Activated CD8-positive, alpha-beta memory T cell treated with anti-CD3 and anti-CD28 coated beads, Interleukin-2, amount 50 U/mL, for 1 hour (primary cell): ENCODE measurements around the gene GPR42.

Experiments
- DNase-seq: peaks from one replicate; pipeline ENCODE4 v3.0.0-alpha.2; 2020; ENCODE audit errors: extremely low read depth

GPR42 gene, protein sequence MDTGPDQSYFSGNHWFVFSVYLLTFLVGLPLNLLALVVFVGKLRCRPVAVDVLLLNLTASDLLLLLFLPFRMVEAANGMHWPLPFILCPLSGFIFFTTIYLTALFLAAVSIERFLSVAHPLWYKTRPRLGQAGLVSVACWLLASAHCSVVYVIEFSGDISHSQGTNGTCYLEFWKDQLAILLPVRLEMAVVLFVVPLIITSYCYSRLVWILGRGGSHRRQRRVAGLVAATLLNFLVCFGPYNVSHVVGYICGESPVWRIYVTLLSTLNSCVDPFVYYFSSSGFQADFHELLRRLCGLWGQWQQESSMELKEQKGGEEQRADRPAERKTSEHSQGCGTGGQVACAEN

DNA sequence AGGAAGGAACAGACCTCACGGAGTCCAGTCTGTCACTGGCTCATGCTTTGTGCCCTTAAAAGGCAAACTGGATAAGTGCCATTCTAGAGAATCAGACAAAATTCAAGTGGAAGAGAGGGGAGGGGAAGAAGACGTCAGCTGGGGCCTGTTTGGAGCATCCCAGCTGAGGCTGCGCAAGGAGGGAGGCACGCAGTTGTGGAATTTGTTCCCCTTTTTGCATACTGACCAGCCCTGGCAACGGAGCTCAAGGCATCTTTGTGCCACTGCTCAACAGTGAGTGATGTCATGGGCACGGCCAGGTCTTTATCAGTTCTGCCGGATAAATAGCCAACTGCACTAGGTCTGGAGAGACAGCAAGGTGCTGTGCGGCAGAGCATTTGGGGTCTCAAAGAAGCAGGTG is at the start of gene GPR42:
TSS of gene GPR42 (plus strand) at position 347 of the 400 bp plus-strand sequence. CDS start 292 bp downstream, outside the sequence.
- DNase-seq: no peak

DNA sequence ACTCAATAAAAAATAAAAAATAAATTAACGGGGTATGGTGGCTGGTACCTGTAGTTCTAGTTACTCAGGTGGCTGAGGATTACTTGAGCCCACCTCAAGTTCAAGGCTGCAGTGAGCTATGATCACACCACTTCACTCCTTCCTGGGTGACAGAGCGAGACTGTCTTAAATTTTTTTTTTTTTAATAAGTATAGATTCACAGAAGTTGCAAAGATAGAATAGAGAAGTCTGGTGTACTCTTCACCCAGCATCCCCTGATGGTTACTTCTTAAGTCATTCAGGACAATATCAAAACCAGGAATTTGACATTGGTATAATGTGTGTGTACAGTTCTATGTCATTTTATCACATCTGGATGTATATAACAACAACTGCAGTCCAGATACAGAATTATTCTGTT is 49.6 kb upstream of the GPR42 start:
- DNase-seq: no peak

DNA sequence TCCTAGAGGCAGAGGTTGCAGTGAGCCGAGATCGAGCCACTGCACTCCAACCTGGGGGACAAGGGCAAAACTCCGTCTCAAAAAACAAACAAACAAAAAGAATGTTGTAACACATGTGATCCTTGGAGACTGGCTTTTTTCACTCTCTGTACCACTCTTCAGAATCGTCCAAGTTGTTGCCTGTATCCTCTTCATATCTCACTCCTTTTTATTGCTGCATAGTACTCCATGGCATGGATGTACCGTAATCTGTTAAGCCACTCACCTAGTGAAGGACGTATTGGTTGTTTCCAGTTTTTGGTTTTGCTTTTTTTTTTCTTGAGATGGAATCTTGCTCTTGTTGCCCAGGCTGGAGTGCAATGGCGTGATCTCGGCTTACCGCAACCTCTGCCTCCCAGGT is 48.9 kb upstream of the GPR42 start:
- DNase-seq: no peak

DNA sequence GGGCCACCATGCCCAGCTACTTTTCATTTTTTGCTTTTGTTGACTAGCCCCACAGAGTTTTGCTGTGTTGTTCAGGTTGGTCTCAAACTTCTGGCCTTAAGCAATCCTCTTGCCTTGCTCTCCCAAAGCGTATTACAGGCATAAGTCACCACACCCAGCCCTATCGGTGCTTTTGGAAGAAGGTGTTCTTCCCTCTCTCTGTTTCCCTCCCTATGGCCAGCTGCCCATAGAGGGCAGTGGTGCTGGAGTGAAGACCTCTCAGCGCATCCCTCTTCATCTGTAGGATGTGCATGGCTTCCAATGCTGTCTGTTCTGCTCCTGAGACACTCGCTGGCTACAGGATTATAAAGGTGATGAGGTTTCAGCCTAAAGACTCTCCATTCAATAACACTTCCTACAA is 43.2 kb upstream of the GPR42 start:
- no peak for DNase-seq

DNA sequence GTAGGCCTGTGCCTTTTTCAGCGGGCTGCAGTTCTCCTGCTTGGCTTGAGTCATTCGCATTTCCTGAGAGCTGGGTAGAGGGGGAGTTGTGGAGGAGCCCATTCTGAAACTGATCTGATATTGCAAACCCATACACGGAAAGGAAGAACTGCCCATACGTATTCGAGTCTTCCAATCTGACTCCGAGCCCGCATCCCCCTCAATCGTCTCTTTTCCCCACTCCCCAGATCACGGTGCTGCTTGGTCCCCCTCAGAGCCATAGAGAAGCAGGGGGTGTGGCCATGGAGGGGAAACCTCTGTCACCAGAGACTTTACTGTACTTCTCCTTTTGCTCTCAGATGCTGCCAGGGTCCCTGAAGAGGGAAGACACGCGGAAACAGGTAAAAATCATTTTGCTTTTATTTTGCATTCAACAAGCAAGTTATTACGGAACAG is 42.0 kb upstream of the GPR42 start, which contains the start of gene CD22:
TSS of gene CD22 (plus strand) at position 337 of the 435 bp plus-strand sequence. CDS start 2,854 bp downstream, outside the sequence.
- no peak for DNase-seq

DNA sequence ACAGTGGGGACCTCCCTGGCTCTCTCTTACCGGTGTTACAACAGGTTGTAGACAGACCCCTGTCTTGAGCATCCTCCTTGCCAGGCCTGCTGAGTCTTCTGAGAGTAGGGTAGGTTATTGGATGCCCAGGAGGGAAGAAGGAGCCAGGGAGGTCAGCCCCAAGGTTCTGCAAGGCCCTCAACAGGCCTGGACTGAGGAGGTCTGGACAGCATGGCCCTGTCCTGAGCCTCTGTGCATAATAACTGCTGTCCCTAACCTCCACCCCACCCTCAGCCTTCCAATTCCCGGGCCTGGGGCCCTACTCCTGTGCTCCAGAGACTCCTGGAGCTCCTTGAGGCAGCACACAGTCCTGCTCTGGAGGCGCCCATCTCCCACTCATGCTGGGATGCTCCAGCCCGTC is 41.5 kb upstream of the GPR42 start:
- DNase-seq: no peak

DNA sequence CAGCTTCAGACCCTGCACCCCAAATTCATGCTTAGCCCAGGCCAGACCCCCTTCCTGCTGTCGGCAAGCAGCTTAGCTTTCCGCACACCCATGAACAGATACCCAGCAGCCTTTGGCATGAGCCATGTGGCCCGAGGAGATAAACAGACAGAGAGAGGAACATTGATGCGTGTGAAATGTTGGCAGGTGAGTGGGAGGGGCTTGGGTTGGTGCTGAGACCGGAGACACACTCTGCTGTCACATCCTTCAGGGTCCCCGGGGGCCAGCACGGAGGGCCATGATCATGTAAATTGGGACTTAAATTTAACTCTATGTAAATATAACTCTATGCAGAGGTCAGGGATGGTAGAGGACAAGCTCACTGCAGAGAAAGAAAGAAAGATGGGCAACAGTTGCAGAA is 40.4 kb upstream of the GPR42 start:
- no peak for DNase-seq

DNA sequence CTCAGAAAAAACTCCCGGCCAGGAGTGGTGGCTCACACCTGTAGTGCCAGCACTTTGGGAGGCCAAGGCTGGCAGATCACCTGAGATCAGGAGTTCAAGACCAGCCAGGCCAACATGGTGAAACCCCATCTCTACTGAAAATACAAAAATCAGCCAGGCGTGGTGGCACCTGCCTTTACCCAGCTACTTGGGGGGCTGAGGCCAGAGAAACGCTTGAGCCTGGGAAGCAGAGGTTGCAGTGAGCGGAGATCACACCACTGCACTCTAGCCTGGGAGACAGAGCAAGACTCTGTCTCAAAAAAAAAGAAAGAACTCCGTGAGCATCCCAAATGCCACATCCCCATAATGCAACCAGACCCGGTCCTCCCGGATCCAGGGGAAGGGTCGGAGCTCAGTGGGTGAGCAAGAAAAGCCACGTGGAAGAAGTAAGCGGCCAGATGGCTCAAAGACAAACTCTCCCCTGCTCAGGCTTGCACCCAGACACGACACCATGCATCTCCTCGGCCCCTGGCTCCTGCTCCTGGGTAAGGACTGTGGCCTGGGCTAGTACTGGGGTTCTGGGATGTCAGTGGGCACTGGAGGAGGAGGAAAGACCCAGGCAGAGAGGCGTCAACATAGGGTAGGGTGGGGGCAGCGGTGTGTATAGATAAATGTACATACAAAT is 39.2 kb upstream of the GPR42 start:
- DNase-seq: no peak

DNA sequence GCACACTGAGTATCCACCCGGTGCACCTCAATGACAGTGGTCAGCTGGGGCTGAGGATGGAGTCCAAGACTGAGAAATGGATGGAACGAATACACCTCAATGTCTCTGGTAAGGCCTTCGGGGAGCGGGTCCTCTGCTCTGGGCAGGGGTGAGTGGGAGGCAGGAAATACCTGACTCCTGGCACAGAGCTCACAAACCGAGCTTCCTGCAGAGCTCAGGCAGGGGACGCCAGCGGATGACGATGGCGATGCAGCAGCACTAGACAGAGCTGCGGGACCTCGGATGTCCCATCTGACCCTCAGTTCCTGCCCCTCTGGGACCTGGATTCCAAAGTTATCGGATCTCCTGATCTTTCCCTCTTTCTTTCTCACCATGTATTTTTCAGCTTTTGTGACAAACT is 38.1 kb upstream of the GPR42 start:
- DNase-seq: no peak

DNA sequence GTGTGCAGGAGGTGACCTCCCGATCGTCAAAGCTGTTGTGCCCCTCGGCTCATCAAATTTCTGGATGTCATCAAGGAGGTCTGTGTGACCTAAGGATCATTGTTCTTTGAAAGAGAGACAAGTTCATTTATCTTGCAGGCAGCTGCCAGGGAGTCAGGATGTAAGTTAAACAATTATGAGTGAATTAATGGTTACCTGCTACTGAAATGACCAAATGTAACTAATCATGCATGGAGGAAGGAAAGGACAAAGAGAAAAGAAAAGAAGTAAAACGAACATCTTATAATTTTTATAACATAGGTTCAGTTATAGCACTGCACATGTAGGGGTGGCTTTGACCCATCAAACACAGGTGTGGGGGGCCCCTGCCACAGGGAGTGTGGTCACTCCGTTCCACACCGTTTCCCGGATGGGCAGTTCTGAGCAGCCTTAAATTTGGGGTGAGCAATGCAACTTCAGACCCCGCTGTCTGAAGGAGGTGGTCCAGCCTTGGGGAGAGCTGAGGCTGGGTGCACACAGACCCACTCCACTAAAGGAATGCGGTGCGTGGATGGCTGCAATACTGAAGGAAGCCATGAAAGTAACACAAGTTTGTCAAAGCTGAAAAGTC is 36.6 kb upstream of the GPR42 start:
- DNase-seq: no peak

DNA sequence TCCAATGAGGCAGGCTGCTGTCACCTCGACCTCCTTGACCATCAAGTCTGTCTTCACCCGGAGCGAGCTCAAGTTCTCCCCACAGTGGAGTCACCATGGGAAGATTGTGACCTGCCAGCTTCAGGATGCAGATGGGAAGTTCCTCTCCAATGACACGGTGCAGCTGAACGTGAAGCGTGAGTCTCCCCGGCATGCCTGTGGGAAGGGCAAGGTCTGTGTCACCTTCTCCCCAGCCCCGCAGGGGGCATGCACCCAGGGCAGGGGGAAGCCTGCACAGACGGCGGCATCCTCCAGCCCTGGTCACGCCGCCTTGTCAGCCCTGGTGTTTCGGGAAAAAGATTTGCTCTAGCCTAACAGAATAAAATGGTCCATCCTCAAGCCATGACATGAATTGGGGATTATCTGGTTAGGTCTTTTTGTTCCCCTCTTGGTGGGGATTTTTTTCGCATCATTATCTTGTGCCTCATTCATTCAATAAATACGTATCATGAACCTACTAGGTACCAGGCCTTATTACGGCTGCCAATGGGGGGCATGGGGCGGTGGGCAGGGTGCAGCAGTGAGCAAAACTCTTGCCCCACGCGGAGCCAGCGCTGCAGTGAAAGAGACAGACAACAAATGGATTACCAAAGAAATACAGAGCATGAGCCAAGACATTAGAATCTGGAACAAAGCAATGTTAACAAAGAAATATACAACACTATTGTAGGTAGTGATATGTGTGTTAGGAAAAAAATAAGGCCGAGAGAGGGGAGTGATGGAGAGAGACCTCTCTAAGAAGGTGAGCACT is 34.5 kb upstream of the GPR42 start:
- DNase-seq: no peak

DNA sequence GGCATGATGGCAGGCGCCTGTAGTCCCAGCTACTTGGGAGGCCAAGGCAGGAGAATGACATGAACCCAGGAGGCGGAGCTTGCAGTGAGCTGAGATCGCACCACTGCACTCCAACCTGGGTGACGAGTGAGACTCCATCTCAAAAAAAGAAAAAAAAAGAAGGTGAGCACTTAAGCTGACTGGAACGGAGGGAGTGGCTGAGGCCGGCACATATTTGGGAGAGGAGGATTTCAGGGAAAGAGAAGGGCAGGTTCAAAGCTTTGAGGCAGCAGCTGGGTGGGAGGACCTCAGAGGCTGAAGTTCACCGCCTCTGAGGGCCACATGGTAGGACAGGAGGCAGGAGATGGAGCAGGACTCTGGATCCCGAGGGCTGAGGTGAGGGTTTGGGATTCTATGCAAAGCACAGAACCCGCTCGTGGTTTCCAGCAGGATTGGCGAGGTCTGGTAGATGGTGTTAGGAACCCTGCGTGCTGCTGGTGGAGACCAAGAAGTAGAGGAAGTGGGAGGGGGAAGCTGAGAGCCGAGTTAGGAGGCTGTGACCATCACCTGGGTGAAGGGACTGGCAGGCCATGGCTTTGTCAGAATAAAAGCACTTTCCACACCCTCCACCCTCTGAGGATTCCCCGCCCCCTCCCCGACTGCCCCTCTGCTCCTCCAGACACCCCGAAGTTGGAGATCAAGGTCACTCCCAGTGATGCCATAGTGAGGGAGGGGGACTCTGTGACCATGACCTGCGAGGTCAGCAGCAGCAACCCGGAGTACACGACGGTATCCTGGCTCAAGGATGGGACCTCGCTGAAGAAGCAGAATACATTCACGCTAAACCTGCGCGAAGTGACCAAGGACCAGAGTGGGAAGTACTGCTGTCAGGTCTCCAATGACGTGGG is 33.5 kb upstream of the GPR42 start:
- DNase-seq: no peak

DNA sequence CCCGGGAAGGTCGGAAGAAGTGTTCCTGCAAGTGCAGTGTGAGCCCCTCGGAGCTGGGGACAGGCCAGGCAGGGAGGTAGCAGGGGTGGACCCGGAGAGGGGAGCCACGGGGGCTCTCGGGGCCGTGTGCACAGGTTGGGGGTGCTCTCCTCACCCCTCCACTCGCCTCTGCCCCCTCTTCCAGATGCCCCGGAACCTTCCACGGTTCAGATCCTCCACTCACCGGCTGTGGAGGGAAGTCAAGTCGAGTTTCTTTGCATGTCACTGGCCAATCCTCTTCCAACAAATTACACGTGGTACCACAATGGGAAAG is 32.9 kb upstream of the GPR42 start:
- DNase-seq: no peak

DNA sequence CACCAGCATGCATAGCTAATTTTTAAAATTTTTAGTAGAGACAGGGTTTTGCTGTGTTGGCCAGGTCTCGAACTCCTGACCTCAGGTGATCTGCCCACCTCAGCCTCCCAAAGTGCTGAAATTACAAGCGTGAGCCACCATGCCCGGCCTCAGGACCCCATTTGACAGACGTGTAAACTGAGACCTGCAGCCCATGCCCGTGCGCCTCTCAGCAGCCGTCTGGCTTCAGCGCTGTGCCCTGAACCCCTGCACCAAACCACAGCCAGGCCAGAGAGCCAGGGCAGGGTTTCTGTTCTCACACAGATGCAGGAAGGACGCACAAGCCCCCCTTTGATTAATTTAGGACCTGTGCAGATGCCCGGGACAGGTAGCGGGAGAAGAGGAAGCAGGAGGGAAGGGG is 30.4 kb upstream of the GPR42 start:
- no peak for DNase-seq

DNA sequence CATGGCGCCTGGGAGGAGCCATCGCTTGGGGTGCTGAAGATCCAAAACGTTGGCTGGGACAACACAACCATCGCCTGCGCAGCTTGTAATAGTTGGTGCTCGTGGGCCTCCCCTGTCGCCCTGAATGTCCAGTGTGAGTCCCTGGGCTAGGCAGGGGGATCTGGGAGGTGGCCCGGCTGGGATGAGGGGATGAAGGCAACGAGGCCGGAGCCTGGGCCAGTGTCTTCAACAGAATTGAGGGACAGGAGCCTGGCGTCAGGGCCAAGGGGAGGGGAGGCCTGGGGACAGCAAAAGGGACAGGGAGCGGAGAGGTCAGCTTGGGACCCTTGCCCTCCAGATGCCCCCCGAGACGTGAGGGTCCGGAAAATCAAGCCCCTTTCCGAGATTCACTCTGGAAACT is 29.9 kb upstream of the GPR42 start:
- no peak for DNase-seq

DNA sequence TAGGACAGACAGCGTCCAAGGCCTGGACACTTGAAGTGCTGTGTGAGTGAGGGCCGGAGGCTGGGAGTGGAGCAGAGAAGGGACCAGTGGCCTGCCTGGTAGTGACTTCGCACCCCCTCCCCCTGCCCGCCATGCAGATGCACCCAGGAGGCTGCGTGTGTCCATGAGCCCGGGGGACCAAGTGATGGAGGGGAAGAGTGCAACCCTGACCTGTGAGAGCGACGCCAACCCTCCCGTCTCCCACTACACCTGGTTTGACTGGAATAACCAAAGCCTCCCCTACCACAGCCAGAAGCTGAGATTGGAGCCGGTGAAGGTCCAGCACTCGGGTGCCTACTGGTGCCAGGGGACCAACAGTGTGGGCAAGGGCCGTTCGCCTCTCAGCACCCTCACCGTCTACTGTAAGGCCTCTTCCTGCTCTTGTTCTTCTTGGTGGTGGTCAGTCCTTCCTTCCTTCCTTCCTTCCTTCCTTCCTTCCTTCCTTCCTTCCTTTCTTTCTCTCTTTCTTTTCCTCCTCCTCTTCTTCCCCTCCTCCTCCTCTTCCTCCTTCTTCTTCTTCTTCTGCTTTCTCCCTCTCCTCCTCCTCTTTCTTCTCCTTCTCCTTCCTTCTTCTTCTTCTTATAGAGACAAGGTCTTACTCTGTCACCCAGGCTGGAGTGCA is 29.2 kb upstream of the GPR42 start:
- no peak for DNase-seq

DNA sequence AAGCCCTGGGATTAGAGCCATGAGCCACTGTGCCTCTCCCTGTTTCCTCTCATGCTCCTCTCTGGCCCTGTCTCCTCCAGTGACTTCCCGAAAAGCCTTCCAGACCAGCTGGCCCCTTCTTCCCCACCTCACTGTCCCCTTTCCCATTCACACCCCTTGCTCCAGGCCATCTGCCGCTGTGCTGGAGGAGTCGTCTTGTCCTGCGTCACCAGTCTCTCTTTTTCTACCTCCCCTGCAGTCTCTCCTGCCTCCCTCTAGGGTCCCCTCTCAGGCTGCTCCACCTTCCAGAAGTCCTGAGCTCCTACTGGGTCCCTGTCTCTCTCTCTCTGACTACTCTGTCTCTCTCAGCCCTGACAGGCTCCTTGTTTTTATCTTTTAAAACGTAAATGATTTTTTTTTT is 28.4 kb upstream of the GPR42 start:
- no peak for DNase-seq

DNA sequence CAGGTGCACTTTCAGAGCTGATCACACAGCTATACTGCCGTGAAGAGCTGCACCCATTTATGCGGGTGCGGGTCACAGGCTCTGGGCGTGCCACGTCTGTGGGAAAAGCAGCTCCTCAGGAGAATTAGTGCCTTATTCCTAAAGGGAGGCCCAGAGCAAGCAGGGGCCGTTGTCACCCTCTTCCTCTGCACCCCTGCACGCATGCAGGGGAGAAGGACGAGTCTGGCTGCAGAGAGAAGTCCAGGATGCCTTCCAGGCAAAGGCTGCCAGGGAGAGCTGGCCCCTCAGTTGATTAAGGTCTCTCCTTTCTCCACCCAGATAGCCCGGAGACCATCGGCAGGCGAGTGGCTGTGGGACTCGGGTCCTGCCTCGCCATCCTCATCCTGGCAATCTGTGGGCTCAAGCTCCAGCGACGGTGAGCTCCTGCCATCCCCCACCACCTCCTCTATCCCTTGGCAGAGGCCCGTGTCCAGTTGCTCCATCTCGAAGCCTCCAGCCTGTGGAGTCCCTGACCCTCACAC is 26.3 kb upstream of the GPR42 start:
- DNase-seq: no peak

DNA sequence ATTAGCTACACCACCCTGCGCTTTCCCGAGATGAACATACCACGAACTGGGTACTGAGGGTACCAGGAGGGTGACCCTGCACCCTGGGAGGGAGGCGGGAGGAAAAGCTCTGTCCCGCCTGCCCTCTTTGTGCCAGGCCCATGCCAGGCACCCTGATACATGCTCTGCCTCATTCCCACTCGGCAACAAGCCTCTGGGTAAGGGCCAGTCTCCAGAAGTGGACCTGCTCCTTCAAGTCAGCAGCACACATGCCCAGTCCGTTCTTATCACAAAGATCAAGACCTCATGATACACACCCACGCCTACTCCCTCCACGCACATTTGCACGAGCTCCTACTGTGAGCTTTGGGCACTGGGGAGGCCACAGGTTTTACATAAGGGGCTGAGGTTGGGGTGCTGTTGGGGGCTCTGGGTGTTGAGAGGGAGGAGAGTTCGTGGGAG is 25.2 kb upstream of the GPR42 start:
- DNase-seq: no peak
